HEK293 (cell line): ENCODE results near the gene LRRC37A2.
"Not testable (repeated sequence)": the region's sequence is repeated elsewhere in the genome, so short reads cannot be mapped to it uniquely, and the experiment has no call there.

Experiments
- ATF2 ChIP-seq: fragments of 450-650 bp; formaldehyde crosslinking; IDR thresholded peaks from 2 replicates; pipeline ENCODE4 v1.5.1; 2016; ENCODE audit warnings: missing biosample characterization, missing genetic modification characterization, low read depth
- ZFP37 ChIP-seq: fragments of 450-650 bp; formaldehyde crosslinking; IDR thresholded peaks from 2 replicates; pipeline ENCODE4 v1.5.1; 2016; ENCODE audit warnings: missing biosample characterization, missing genetic modification characterization
- ZNF423 ChIP-seq: fragments of 450-650 bp; formaldehyde crosslinking; IDR thresholded peaks from 2 replicates; pipeline ENCODE4 v1.5.1; 2016; ENCODE audit warnings: missing biosample characterization, missing genetic modification characterization
- TF ChIP-seq, protein P1 (sequence below): fragments of 450-650 bp; formaldehyde crosslinking; IDR thresholded peaks from 2 replicates; pipeline ENCODE4 v1.5.1; 2016; ENCODE audit warnings: missing biosample characterization, missing genetic modification characterization

DNA sequence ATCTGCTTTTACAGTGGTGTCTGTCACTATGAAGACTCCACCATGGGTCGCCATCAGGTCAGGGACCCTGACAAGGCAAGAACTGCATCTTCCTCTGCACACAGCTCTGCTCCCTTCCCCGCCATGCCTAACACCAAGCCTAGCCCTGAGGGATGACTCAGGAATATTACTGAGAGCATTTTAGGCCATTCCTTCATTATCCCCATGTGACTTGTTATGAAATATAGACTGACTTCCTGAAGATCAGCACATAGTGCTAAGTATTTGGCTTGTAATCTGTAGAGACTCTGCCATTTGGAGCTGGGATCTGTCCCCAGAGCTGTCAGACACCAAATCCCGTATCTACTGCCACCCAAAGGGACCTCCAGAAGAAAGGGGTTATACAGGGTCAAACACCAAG is 47.8 kb downstream of the LRRC37A2 start:
- TF ChIP-seq, protein P1, sequence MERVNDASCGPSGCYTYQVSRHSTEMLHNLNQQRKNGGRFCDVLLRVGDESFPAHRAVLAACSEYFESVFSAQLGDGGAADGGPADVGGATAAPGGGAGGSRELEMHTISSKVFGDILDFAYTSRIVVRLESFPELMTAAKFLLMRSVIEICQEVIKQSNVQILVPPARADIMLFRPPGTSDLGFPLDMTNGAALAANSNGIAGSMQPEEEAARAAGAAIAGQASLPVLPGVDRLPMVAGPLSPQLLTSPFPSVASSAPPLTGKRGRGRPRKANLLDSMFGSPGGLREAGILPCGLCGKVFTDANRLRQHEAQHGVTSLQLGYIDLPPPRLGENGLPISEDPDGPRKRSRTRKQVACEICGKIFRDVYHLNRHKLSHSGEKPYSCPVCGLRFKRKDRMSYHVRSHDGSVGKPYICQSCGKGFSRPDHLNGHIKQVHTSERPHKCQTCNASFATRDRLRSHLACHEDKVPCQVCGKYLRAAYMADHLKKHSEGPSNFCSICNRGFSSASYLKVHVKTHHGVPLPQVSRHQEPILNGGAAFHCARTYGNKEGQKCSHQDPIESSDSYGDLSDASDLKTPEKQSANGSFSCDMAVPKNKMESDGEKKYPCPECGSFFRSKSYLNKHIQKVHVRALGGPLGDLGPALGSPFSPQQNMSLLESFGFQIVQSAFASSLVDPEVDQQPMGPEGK (tag by site-specific recombination) = not testable (repeated sequence)
- not testable (repeated sequence) for TF ChIP-seq ZFP37, ZNF423, ATF2 (tag by site-specific recombination)
